Inflammatory macrophage (primary cell): ENCODE measurements around the gene CDK6.

ENCODE experiments used
- DNase-seq, 2 donors: peaks; one replicate each; pipeline ENCODE4 v3.0.0-alpha.2; 2020 to 2022

Gene CDK6

DNA sequence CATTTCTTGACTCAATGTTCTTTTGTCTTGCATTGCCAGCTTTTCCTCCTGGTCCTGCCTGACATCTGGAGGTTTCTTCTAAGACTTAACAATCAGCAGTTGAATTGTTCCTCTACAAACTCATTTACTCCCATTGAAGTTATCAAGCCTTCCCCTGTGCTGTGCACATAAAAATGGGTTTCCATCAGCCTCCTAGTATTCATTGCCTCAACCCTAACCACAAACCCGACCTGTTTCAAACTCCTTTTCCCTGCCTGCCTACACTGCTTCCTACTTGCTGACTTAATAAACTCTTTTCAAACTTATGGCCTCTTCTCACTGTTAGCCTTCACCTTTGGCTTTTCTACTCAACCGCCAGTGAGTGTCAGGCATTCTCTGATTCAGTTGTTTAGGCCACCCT lies 9.4 kb upstream of the CDK6 start:
- DNase-seq: no peak

DNA sequence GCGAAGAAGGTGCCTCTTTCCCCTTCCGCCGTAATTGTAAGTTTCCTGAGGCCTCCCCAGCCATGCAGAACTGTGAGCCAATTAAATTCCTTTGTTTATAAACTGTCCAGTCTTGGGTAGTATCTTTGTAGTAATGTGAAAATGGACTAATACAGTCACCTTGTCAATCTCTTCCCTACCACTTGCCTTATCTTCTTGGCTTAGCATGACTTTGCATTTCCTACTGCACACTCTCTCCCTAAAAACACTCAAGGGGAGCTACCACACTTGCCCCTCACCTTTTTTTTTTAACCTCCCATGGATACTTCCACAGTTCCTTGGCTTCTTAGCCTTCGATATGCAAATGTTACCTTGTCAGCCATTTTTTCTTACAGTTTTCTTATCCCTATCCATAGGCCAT lies 7.4 kb upstream of the CDK6 start:
- no peak for DNase-seq

DNA sequence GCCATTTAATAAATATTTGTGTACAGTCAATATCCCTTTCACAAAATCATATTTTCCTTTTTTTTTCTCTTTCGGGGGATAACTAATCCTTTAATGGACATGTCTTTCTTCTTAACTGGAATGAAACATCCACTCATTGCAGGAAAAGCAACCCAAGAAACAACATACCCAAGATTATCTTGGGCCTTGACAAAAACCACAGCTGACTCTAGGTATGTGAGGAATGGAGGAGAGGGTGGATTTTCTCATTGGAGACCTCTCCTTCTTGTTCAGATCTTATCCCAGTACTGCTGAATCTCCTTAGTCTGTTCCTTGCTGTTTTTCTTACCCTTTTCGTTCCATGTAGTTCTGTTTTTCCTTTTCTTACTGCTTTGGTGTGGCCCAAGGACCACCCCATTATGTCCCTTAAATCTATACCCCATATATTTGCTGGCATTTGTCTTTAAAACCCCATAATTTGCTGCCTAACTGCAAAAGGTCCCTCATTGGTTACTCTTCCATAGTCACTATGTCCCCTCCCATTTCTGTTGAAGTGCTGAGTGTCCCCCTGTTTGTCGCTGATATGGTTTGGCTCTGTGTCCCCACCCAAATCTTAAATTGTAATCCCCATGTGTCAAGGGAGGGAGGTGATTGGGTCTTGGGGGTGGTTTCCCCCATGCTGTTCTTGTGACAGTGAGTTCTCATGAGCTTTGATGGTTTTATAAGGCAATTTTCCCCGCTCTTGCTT lies 6.8 kb upstream of the CDK6 start:
- no peak for DNase-seq

DNA sequence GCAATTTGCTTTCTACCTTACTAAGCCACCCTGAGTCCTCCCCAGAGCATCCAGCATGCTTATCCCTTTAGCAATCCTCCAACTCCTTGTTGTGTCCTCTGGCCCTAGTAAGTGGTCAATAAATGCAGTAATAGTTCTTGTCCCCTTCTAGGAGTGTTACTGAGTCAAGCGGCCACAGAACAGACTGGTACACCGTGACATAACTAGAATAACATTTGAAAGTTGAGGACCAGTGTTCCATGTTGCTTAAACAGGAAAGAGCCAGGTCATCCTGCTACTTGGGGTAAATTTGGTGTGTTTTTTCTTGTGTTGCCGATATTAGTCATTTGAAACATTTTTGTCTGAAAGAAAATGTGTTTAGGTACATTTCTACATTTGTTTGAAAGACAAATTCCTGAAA lies 4.8 kb upstream of the CDK6 start:
- no peak for DNase-seq

DNA sequence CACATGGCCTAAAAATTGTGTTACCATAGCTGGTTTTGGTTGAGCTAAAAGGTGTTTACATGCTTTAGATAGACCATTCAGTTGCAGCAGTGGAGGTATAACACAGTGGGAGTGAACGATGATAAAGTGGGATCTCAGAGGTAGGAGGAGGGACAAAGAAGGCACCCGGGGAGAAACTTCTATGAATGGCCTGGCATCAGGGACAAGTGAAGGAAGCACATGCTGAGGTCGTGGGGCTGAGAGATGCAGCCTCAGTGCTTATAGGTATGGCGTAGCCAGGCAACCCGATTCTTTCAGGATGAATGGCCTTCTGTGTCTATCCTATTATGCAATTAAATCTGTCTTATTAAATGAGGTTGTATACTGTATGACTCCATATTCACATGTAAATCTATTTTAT lies 3.9 kb upstream of the CDK6 start:
- no peak for DNase-seq

DNA sequence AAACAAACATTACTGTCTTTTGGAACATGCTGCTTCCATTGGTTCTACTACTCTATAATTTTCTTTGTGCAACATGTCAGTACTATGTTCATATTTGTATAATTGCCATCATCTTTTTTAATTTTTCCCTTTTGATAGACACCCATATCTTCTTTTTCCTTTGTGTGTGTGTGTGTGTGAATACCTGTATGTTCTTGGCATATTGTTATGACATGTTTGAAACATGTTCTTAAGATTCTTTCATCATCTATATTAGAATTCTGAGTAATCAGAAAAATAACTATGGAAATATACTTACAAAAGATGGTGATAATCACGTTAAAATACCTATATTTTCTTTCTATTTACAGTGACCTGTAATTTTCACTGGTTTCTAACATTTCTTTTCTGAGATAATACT lies 3.5 kb upstream of the CDK6 start:
- no peak for DNase-seq

DNA sequence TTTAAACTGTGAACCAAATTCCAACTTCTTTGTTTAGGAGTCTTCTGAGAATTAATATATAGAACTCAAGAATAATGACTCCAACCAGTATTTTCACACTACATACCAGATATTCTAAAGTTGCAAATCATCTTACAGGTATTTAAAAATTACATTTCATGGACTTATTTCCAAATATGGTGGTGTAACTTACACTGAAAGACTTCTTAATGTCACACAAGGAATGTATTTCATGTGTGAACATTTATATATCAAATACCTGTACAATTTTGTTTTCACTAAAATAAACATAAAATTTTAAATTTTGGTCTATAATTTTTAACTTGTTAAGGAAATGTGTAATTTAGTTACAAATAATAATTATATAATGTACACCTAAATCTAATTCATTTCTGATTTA lies 2.6 kb upstream of the CDK6 start:
- DNase-seq: no peak

DNA sequence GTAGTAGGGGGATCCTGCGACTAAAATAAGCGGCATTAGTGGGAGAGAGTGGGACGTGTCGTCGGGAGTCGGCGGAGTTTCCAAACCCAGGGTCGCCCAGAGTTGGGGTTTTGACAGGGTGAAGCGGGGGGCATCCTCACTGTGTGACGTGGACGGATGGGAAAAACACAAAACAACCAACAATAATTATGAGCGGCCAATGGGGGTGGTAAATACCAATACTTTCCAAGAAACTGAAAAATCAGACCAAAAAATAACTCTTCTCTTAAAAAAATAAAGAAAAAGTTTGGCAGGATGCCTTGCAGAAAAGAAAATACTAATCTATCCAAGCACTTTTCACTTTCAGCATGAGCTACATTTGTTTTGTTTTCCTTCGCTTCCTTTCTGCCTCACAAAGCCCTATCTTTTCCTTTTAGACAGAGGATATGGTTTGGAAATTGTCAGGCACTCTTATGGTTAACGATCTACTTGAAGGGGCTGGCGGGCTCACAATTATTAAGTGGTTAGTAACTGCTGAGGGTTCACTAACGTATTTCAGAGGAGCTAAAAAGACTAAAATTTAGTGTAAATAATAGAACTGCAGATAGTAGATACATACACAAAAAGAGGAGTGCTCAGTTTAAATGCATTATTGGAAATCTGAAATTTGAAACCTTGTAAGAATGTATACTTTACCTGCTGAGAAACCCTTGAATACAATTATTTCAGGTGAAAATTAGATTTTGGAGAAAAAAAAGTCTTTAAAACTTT lies 802 bp upstream of the CDK6 start:
- no peak for DNase-seq

DNA sequence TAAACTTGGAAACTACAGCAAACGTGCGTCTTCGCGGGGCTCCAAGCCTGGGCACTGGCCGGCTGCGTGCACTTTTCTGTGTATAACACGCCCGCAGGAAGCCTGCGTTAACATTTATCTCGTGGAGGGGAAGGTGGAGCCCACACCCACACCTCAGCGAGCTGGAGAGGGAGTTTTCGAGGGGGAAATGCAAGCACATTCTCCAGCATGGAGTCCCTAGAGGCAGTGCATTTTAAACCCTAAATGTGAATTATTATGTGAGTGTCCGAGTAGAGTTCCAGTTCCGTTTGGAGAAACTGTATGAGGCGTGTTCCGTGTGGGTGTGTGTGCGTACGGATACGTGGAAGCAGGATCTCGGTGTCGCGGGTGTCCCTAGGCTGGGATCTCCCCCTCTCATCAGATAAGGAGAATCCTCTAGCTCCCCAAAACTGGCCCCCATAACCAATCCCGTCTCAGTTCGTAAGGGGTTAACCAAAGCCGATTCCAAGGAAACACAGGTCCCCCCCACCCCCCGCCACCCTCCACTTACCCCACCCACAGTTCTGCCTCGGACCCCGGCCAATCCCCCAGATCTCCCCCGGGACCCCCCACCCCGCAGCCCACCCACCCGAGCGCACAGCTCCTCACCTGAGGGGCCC lies 403 bp downstream of the CDK6 start:
- peak; percentile 42 to 55 for DNase-seq

DNA sequence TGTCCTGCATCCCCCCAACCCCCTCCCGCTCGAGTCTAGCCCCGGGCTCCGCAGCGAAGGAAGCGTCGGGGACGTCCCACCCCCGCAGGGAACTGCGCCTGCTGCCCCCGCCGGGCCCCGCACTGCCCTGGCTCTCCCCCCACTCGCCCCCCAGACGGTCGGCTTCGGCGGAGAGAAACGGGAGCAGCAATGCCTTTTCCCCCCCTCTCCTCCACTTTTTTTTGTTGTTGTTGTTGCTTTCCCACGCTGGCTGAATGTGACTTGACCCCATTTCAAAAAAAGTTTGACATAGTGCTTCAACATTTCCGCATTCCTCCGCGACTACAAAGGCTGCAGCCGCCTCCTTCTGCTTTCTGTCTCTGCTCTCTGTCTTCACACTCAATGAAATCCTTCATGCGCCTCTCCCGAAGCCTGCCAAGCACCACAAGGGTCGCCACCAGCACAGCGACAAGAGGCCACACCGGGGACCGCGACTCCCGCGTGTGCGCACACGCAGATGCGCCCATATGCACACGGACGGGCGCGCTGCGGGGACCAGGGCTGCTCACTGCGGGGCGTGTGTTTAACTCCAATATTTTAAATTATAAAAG lies 1.0 kb downstream of the CDK6 start:
- peak; percentile 64 to 69 for DNase-seq

DNA sequence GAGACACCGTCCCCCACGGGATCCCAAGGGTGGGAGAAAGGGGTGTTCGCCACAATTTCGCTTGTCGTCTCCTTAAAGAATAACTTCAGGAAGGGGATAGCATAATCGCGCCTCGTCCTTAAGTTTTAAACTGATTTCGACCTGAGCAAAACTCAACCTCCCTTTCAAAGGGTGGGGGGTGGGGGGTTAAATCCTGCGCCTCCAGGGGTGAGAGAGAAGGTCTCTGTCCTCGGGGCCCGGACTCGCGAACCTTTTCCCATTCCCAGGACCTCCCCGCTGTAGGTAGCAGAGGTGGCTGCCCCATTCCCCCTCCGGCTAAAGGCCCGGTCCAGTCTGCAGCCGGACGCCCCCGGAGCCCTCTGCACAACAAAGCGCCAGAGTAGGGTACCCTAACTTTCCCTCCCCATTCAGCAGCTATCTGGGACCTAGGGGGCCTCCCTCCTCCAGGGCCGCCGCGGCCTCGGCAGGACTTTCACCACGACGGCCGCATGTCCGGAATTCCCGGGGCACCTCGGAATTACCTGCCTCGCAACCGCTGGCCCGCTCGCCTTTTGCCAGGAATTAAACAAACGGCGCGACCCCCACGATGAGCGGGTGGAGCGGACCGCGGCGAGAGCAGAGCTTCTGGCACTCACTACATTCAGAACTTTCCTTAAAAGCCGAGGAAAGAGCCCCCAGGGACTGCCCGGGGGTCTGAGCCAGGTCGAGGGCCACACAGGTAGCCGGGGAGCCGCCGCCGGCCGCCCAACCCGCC lies 1.7 kb downstream of the CDK6 start:
- no peak for DNase-seq

DNA sequence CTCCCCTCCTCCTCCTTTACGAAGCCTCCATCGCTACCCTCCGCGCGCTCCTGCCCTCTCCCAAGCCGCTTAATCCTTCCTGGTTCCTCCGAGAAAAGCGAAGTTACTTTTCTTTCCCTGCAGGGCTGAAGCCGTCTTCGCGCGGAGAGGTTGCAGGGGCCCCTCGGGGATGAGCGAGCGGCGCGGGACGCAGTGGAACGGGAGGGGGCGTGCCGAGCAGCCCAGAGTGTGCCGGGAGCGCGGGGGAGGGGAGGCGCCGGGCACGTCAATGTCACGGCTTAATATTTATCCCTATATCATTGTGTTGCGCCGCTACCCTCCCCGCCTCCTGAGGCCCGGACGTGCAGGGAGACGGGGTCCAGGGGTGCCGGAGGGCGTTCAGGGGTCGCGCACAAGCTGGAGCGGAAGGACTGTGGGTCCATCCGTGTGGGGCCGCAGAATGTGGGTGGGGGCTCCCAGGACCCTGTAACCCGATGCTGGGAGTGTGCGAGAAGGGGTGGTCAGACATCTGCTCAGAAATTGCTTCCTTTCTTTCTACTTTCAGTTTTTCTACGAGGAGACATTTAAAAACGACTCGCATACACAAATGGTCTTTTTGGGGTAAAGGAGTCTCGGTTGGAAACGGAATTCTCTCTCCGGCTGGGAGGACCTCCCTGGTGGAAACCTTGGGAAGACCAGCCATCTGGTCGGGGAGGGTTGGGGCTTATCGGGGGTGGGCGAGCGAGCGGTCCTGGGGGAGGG lies 2.4 kb downstream of the CDK6 start:
- peak; percentile 59 to 61 for DNase-seq

DNA sequence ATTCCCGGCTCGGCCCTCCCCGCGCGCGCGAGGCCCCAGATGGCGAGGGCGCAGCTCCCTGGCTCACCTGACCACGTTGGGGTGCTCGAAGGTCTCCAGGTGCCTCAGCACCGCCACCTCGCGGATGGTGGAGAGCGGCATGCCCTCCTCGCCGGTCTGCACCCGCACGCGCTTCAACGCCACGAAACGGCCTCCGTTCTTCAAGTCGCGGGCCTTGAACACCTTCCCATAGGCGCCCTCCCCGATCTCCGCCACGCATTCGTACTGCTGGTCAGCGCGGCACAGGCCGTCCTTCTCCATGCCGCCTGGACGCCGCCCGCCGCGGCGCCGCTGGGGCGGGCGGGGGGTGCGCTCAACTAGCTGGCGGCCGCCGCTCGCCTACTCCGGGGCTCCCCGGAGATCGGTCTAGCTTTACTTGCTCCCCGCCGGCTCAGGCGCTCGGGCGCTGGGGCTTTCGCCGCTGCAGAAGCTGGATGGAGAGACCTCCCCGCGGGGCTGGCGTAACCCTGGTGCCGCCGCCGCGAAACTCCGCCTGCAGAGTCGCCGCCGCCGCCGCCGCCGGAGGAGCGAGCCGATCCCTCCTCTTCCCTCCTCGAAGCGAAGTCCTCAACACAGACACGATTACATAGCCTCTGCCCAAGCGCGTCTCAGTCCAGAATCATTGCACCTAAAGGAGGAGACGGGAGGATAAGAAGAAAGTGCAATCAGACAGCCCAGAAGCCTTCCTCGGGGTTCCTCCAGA lies 3.2 kb downstream of the CDK6 start:
- DNase-seq: peak; percentile 67 to 80

DNA sequence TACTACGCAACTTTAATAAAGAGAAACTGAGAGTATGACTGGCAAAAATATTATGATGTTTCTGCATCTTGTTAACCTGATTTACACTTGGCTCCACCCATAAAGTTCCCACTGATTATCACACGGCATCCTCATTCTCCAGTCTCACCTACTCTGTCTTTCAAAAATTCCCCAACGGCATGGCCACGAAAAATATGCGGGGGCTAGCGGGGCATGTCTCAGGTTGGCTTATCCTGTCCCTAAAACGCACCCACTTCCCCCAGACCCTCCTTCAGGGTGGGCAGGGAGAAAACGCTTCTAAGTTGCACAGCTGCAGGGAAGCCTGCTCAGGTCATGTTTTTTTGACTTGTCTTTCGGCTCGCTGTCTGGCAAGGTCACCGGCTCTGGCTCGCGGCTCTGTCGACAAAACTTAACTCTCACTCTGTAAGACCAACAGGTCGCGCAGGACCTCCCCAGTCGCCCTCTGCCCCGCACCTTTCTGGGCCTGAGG lies 3.8 kb downstream of the CDK6 start:
- DNase-seq: no peak

DNA sequence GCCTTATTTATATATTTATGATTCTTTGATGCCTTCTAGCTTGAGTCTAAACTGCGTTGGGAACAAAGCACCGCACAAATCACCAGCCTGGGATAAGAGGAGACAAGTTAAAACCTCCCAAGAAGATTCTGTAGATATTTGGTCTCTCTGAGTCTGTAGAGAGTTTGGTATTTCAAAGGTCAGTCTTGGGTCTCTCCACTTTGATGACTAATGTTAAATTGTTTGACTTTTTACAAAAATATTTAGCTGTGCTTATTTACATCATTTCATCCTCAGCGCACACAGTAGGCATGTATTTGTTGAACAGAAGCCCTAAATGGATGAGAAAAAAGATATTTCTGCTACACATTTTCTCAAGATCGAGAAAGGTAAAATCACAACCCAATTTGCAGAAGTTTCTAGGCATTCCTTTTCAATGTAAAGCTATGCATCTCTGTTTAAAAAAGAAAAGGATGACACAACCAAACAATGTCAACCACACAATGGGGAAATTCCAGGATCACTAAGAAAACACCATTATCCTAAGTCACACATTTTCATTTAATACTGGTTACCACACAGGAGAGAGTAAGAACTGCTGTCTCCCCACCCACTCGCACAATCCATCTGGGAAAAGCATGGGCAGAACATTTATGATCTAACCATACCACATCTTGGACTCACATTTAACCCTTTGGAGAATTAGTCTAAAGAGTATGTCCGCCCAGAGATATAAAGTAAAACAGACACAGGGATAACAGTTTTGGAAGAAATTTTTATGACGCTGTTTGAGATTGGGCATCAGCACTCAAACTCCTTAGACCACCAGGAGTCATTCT lies 4.4 kb downstream of the CDK6 start:
- peak; percentile 51 to 53 for DNase-seq

DNA sequence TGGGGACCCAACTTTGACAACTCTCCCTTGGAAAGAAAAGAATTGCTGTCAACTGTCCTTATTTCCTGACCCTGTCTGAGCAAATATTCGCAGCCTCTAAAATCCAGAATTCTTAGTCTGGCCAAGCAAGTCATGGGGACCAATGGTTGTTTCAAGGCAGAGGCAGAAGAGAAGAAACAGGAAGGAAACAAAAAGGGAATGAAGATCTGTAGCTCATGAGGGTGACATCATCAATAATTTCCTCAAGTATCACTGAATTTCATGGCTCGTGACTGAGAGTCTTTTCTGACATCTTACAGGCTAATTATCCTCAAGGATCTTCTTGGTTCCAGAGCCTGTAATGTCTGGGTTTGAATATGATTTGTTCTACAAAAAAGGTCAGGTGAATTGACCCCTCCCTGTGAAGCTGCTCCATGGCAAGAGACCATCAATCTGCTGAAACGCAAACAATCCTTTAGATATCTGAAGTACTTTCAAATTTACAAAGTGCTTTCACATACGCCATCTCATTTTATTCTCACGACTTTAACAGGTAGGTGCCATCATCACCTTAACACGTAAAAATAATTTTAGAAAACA lies 5.8 kb downstream of the CDK6 start:
- DNase-seq: peak; percentile 63 to 67

DNA sequence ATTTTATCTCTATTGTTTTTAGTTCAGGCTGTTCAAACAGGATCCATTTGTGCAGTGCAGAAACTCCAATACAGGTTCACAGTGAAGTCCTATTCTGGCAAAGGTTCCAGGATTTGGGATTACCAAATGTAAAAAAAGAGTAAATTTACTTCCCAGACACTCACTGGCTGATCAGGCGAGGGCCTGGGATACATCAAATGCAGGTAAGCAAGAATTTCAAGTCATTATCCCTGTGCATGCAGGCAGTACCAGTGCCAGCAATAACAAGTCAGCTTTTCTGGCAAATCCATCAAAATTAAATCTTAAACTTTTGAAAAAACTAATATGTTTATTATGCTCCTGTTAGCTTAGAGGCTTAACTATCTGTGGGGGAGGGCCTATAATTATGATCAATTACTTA lies 6.3 kb downstream of the CDK6 start:
- DNase-seq: no peak

DNA sequence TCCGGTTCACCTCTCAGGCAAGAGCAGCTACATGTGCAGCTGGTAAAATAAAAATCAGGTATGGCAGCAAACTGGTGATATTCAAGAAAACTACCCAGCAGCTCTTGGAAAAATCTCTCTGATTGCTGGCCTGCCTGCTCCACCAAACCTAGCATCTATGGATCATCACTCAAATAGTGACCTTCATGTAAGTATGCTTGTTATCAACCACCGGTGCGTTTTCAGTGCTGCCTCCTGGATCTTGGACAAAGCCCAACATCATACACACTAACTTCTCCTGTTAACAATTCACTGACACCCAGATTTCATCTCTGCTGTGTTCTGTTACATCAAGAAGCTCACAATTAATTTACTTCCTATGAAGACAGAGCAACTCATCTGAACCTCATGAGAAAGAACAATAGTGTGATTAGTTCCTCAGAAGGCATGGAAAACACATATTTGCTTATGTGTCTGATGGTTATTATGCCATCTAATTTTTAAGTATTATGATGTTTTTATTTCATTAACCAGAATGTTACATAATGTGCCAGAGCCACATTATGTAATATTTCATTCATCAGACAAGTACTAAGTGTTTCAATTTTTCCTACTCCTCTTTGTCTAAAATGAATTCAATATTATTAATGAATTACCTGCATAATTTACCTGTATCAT lies 8.8 kb downstream of the CDK6 start:
- DNase-seq: peak in 1 of 2 donors; percentile 34

DNA sequence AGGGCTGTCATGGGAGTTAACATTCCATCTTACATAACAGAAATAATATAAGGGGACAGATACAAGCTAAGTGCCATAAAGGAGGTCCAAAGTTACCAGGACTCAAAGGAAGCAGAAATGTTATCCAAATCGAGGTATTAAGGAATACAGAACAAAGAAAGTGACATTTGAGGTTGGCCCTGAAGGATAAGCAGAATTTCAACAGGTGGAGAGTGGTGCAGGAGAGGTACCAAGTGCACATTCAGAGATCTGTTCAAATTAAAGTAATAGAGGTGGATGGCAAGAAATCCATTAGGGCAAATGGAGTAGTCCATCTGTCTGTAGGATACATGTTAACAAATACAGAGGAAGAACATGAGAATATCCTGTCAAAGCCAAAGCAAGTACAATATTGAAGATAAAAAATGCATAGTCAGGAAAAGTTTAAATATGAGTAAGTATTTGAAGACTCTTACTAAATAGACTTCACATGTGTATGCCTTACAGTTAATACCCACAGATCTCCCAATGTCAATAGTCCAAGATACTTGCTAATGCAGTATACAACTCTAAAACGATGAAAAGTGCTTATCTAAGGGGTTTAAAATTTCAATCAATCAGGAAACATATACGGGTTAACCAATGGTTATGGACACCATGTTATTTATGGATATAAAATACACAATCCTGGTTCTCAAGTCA lies 10.0 kb downstream of the CDK6 start:
- no peak for DNase-seq
